ENCODE data around the gene TMTC3.

The TMTC3 gene

DNA sequence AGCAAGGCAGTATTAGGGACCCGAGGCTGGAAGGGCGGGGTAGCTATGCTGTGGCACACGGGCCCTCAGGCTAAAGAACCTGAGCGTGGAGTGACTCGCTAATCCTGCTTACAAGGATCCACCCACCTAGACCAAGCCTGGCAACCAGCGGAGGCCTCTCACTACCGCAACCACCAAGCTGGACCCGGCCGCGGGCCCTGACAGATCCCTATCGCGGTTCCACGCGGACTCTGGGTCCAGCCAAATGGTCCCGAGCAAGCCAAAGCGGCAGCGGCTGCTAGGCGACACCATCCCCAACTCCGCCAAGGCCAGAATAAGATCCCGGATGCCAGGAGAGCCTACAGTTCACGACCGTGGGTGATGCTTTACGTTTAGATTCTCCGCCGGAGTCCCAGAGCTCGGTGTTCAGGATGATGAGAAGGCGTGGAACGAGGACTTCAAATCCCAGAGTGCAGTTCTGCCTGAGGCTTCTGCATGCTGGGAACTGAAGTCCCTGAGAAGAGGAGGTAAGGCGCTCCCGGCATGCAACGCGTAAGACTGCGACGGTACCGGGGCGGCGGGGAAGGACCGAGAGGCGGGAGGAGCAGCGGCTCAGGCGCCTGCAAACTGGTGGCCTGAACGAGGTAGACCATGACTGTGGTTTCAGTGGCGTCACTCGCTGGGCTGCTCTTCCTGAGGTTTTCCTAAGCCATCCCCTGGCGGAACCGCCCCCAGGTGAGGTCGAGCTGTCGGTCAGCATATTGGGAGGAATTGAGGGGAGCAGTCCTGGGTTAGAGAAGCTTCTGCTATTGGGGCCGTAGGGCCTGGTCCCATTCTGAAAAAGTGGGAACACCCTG is at the start of gene TMTC3, which contains the start of gene CEP290:
TSS of gene TMTC3 (plus strand) at position 534 of the 836 bp plus-strand sequence. CDS start 6,009 bp downstream, outside the sequence.
TSS of gene CEP290 (minus strand) at position 315 of the 836 bp plus-strand sequence. CDS start 781 bp downstream, outside the sequence.
- TF ChIP-seq, protein P1, sequence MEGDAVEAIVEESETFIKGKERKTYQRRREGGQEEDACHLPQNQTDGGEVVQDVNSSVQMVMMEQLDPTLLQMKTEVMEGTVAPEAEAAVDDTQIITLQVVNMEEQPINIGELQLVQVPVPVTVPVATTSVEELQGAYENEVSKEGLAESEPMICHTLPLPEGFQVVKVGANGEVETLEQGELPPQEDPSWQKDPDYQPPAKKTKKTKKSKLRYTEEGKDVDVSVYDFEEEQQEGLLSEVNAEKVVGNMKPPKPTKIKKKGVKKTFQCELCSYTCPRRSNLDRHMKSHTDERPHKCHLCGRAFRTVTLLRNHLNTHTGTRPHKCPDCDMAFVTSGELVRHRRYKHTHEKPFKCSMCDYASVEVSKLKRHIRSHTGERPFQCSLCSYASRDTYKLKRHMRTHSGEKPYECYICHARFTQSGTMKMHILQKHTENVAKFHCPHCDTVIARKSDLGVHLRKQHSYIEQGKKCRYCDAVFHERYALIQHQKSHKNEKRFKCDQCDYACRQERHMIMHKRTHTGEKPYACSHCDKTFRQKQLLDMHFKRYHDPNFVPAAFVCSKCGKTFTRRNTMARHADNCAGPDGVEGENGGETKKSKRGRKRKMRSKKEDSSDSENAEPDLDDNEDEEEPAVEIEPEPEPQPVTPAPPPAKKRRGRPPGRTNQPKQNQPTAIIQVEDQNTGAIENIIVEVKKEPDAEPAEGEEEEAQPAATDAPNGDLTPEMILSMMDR (IDR thresholded peaks at IDR 0.05; ENCODE audit: poor library complexity, severe bottlenecking): no peak
- peaks cover 25% of the 10 kb centered on the region for H3K4me1 ChIP-seq (ENCODE audit: insufficient read depth, poor library complexity, severe bottlenecking)

DNA sequence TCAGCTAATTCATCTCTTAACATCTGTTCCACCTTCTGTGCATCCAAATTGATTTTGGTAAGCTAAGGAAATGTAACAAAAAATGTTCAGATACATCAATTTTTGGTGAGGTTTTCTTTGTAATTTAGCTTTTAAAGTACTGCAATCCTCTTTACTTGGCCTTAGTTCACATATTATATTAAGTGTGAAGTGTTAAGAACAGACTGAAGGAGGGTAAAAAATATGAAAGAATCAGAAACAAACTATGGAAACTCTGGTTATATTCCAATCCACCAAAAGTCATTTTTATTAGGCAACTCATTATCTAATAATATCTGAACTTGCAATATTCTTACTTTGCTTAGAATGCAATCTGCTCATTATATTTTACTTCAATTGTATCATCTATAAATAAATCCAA is 49.3 kb upstream of the TMTC3 start:
- DNase-seq (ENCODE audit: low spot score): no peak
- TF ChIP-seq, protein P1 (IDR thresholded peaks at IDR 0.05; ENCODE audit: poor library complexity, severe bottlenecking): no peak
- H3K27me3 ChIP-seq (ENCODE audit: insufficient read depth, poor library complexity, severe bottlenecking): no peaks in the 10 kb centered on the region
- H3K27ac ChIP-seq (ENCODE audit: poor library complexity, severe bottlenecking): no peak overlapping the region
- H3K36me3 ChIP-seq (ENCODE audit: low read depth): peaks cover 79% of the 10 kb centered on the region
- ATAC-seq (ENCODE audit: low read depth): no peak
- no peak overlapping the region for H3K4me3 ChIP-seq (ENCODE audit: severe bottlenecking)
- no peaks in the 10 kb centered on the region for H3K4me1 ChIP-seq (ENCODE audit: insufficient read depth, poor library complexity, severe bottlenecking)
- H3K9me3 ChIP-seq (ENCODE audit: severe bottlenecking): no peaks in the 10 kb centered on the region

More for the DNA sequence above, at the start of gene TMTC3, which contains the start of gene CEP290:
- Histone ChIP-seq H3K9me3 (ENCODE audit: severe bottlenecking) (no peaks in the 10 kb centered on the region), H3K27ac (ENCODE audit: poor library complexity, severe bottlenecking) (peak within 1 kb of the TSS; percentile 45), H3K36me3 (ENCODE audit: low read depth) (peaks cover 30% of the 10 kb centered on the region), H3K4me3 (ENCODE audit: severe bottlenecking) (peak within 1 kb of the TSS; percentile 66), H3K27me3 (ENCODE audit: insufficient read depth, poor library complexity, severe bottlenecking) (no peaks in the 10 kb centered on the region)
- DNase-seq (ENCODE audit: low spot score): peak; percentile 96
- peak; percentile 94 for ATAC-seq (ENCODE audit: low read depth)

DNA sequence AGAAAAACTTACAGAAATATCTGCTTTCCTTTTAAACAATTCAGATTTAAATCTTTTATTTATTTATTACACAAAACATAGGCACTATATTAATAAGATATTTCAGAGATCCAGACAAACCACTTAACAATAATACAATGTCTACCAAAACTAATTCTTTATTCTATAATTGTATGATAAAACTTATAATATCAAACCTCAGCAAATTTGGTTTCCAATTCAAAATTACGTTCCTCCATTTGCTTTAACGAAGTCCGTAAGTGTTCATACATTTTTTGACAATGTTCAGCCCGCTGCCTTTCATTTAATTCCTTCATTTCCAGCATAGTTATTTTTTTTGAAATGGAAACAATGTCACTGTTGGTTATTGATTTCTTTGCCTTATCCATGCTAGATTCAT is 48.5 kb upstream of the TMTC3 start:
- Histone ChIP-seq H3K9me3 (ENCODE audit: severe bottlenecking) (no peaks in the 10 kb centered on the region), H3K4me1 (ENCODE audit: insufficient read depth, poor library complexity, severe bottlenecking) (no peaks in the 10 kb centered on the region), H3K4me3 (ENCODE audit: severe bottlenecking) (no peak overlapping the region), H3K27me3 (ENCODE audit: insufficient read depth, poor library complexity, severe bottlenecking) (no peaks in the 10 kb centered on the region), H3K27ac (ENCODE audit: poor library complexity, severe bottlenecking) (no peak overlapping the region), H3K36me3 (ENCODE audit: low read depth) (peaks cover 74% of the 10 kb centered on the region)
- TF ChIP-seq, protein P1 (IDR thresholded peaks at IDR 0.05; ENCODE audit: poor library complexity, severe bottlenecking): no peak
- DNase-seq (ENCODE audit: low spot score): no peak
- ATAC-seq (ENCODE audit: low read depth): no peak

DNA sequence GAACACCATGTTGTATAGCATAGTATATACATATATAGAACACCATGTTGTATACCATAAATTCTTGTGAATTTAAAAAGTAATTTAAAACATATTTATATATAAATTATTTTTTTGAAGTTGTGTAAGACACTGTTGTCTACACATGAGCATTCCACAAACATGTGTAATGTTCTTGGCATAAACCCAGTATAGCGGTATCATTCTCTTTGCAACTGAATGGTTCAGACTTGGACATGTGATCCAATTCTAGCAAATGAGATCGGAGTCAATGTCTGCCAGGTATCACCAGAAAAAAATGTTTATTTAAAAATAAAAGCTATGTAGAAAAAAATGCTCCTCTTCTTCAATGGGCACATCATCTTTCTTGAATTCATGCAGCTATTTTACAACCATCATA is 34.1 kb upstream of the TMTC3 start:
- Histone ChIP-seq H3K27me3 (ENCODE audit: insufficient read depth, poor library complexity, severe bottlenecking) (no peaks in the 10 kb centered on the region), H3K4me1 (ENCODE audit: insufficient read depth, poor library complexity, severe bottlenecking) (peaks cover 5% of the 10 kb centered on the region), H3K36me3 (ENCODE audit: low read depth) (peaks cover 78% of the 10 kb centered on the region), H3K27ac (ENCODE audit: poor library complexity, severe bottlenecking) (no peak overlapping the region), H3K4me3 (ENCODE audit: severe bottlenecking) (no peak overlapping the region), H3K9me3 (ENCODE audit: severe bottlenecking) (peaks cover 3% of the 10 kb centered on the region)
- no peak for ATAC-seq (ENCODE audit: low read depth)
- DNase-seq (ENCODE audit: low spot score): no peak
- TF ChIP-seq, protein P1 (IDR thresholded peaks at IDR 0.05; ENCODE audit: poor library complexity, severe bottlenecking): no peak
